ENCODE results near the gene LRRC8E.
A peak's percentile ranks its signal among the peaks of the same experiment; 100 is the strongest.

The LRRC8E gene

GRCh38 chr19:7888145-7888825 lies at the start of gene LRRC8E:
TSS of gene LRRC8E (plus strand) at chr19:7888510. CDS start at chr19:7895604, 7,094 bp downstream.
- intact Hi-C loops (cut with DNase I): no loop called here
- DNase-seq: peak in 1 of 10 donors; percentile 68

GRCh38 chr19:7839476-7839875 lies 48.8 kb upstream of the LRRC8E start:
- DNase-seq: peak in 2 of 10 donors; percentile 12 to 22
- intact Hi-C loops (cut with DNase I): no loop called here

- intact Hi-C loops (cut with DNase I): no loop called here
- peak in 2 of 10 donors; percentile 1 to 9 for DNase-seq
These were observed 47.7 kb upstream of the LRRC8E start for GRCh38 chr19:7840629-7841028.

GRCh38 chr19:7841751-7842660 lies 46.3 kb upstream of the LRRC8E start:
- peak in 2 of 10 donors; percentile 39 to 75 for DNase-seq
- intact Hi-C loops (cut with DNase I): no loop called here

GRCh38 chr19:7842661-7843294 lies 45.5 kb upstream of the LRRC8E start:
- intact Hi-C loops (cut with DNase I): no loop called here
- no peak for DNase-seq

GRCh38 chr19:7843521-7843920 lies 44.8 kb upstream of the LRRC8E start:
- intact Hi-C loops (cut with DNase I): no loop called here
- DNase-seq: peak in 1 of 10 donors; percentile 11

- DNase-seq: peak in 2 of 10 donors; percentile 36 to 39
- intact Hi-C loops (cut with DNase I): no loop called here
These were observed 43.9 kb upstream of the LRRC8E start for GRCh38 chr19:7844405-7844804.

- intact Hi-C loops (cut with DNase I): no loop called here
- DNase-seq: peak in 2 of 10 donors; percentile 56 to 67
These were observed 43.4 kb upstream of the LRRC8E start for GRCh38 chr19:7844951-7845350.

- intact Hi-C loops (cut with DNase I): no loop called here
- DNase-seq: peak in 4 of 10 donors; percentile 17 to 75 (median 65)
These were observed 42.7 kb upstream of the LRRC8E start for GRCh38 chr19:7845390-7846154.

GRCh38 chr19:7846155-7846646 lies 42.1 kb upstream of the LRRC8E start:
- DNase-seq: peak in 3 of 10 donors; percentile 8 to 77 (median 69)
- intact Hi-C loops (cut with DNase I): no loop called here

- intact Hi-C loops (cut with DNase I): no loop called here
- DNase-seq: peak in 3 of 10 donors; percentile 8 to 85 (median 70)
These were observed 40.6 kb upstream of the LRRC8E start for GRCh38 chr19:7847664-7848063.

GRCh38 chr19:7848779-7849457 lies 39.4 kb upstream of the LRRC8E start:
- intact Hi-C loops (cut with DNase I): no loop called here

GRCh38 chr19:7849631-7849999 lies 38.7 kb upstream of the LRRC8E start:
- intact Hi-C loops (cut with DNase I): no loop called here
- peak in 1 of 10 donors; percentile 67 for DNase-seq

More at GRCh38 chr19:7848779-7849457, 39.4 kb upstream of the LRRC8E start:
- DNase-seq: peak in 5 of 10 donors; percentile 39 to 95 (median 72)

- peak in 2 of 10 donors; percentile 39 to 89 for DNase-seq
- intact Hi-C loops (cut with DNase I): no loop called here
These were observed 38.1 kb upstream of the LRRC8E start for GRCh38 chr19:7850000-7850813.

GRCh38 chr19:7850945-7851622 lies 37.2 kb upstream of the LRRC8E start:
- DNase-seq: peak in 2 of 10 donors; percentile 9 to 70

GRCh38 chr19:7851623-7852500 lies 36.4 kb upstream of the LRRC8E start:
- DNase-seq: peak; percentile 85 to 99 (median 93)
- intact Hi-C loops (cut with DNase I): loop anchor here (1.0 kb wide), 1 partner anchor 21 kb away; no protein-coding TSS in a partner anchor

More at GRCh38 chr19:7850945-7851622, 37.2 kb upstream of the LRRC8E start:
- intact Hi-C loops (cut with DNase I): no loop called here
